Spleen (tissue), 11 donors: ENCODE results near the gene PPFIA1. TPM values are rescaled to one million over a fixed set of nuclear protein-coding genes. Genes with fewer than 3 reads are reported as not detected.

Experiments used
- DNase-seq: peaks from one replicate; pipeline ENCODE4 v3.0.0-alpha.2; 2020
- H3K27ac ChIP-seq, 8 donors: fragments of 200-600 bp; sonication (generic) in 7 of 8; 1 replicate in 4 of 8; 2 replicates in 4 of 8; pipeline versions ENCODE4 v1.5.0 to v1.8.0; 2016 to 2021; ENCODE audit warnings: inconsistent platforms in 4 of 8, mild to moderate bottlenecking in 4 of 8, moderate library complexity in 1 of 8
- H3K27me3 ChIP-seq, 7 donors: fragments of 200-600 bp; sonication (generic) in 6 of 7; replicated peaks in 1 of 7; 1 replicate in 4 of 7; 2 replicates in 3 of 7; pipeline versions ENCODE4 v1.5.0 to v1.8.0; 2016 to 2021; ENCODE audit warnings: inconsistent platforms in 3 of 7, mild to moderate bottlenecking in 1 of 7
- H3K36me3 ChIP-seq, 6 donors: fragments of 200-600 bp; sonication (generic) in 5 of 6; 1 replicate in 4 of 6; 2 replicates in 2 of 6; pipeline versions ENCODE4 v1.5.0 to v1.8.0; 2016 to 2021; ENCODE audit warnings: inconsistent platforms in 2 of 6
- H3K4me1 ChIP-seq, 6 donors: fragments of 200-600 bp; sonication (generic) in 5 of 6; 1 replicate in 3 of 6; 2 replicates in 3 of 6; pipeline versions ENCODE4 v1.5.0 to v1.8.0; 2016 to 2021; ENCODE audit warnings: inconsistent platforms in 3 of 6
- H3K4me3 ChIP-seq, 8 donors: fragments of 200-600 bp; sonication (generic) in 7 of 8; 1 replicate in 4 of 8; 2 replicates in 4 of 8; pipeline versions ENCODE4 v1.5.0 to v1.8.0; 2016 to 2021; ENCODE audit warnings: inconsistent platforms in 4 of 8, mild to moderate bottlenecking in 4 of 8, moderate library complexity in 2 of 8
- H3K9me3 ChIP-seq, 8 donors: fragments of 200-600 bp; sonication (generic) in 7 of 8; 1 replicate in 4 of 8; 2 replicates in 4 of 8; pipeline versions ENCODE4 v1.5.0 to v1.8.0; 2016 to 2021; ENCODE audit warnings: inconsistent platforms in 4 of 8
- POLR2A ChIP-seq, 3 donors: fragments of 450-650 bp; IDR thresholded peaks; one replicate each; pipeline ENCODE4 v1.5.1; 2017; ENCODE audit warnings: antibody characterized with exemption in 3 of 3, mild to moderate bottlenecking in 1 of 3
- POLR2AphosphoS5 ChIP-seq, 3 donors: sonication (generic); formaldehyde crosslinking; IDR thresholded peaks; one replicate each; pipeline ENCODE4 v1.5.1; 2017; ENCODE audit warnings: antibody characterized with exemption in 3 of 3
- WGBS, 5 donors: extraction: QIAGEN DNeasy Blood & Tissue Kit in 3 of 5; methylation state at CpG; one replicate each; pipeline versions ENCODE4 v1.1.5 to v1.1.7; 2013 to 2018; 5-methylcytosine and 5-hydroxymethylcytosine counted together
- intact Hi-C: fragments of 100-400 bp; cut with DNase I; formaldehyde crosslinking; loops from one replicate; pipeline ENCODE4 v1.15.0; 2023; ENCODE audit warnings: low total_unique reads
- polyA plus RNA-seq, 3 donors: library from polyadenylated mRNA; stranded (reverse); fragments of 200-250 nt; gene quantifications; one replicate each; pipeline ENCODE4 v1.2.1, GENCODE V29; 2013
- total RNA-seq, 7 donors: library from RNA; depleted of rRNA in 3 of 7; stranded (reverse); fragments of >200 nt in 3 of 7; fragmentation: NEBNext Ultra II Directional in 4 of 7; extraction: Animal tissue kit (Norgen Biotek cat#: 25700) in 4 of 7; gene quantifications; one replicate each; pipeline versions ENCODE4 v1.1.0 to v1.2.1, GENCODE V29; 2016 to 2021
- TF ChIP-seq, protein P1 (sequence below), 11 experiments: fragments of 200-600 bp in 7 of 11; fragments of 450-650 bp in 4 of 11; sonication (generic) in 4 of 11; IDR thresholded peaks in 8 of 11; conservative IDR thresholded peaks in 3 of 11; 1 replicate in 7 of 11; 2 replicates in 4 of 11; pipeline versions ENCODE4 v1.4.0 to v1.8.0; 2016 to 2021; ENCODE audit warnings: antibody characterized with exemption in 11 of 11, inconsistent platforms in 4 of 11, mild to moderate bottlenecking in 1 of 11
- donor health status: healthy with polysubstance abuse.
- donor health status: DM: no; HTN: no; CAD: no; lungs with moderate emphysema.
- donor health status: DM: no; HTN: no; CAD: no.
- donor health status: Bipolar disorder and iron deficiency.
- donor health status: healthy.
- donor health status: DM: no; HTN: no; CAD: no.
- donor health status: DM: yes; HTN: yes; CAD: no.

Gene PPFIA1
- total and polyA plus RNA-seq, 10 donors: 7.6 to 73.5 (median 55.0) TPM

DNA sequence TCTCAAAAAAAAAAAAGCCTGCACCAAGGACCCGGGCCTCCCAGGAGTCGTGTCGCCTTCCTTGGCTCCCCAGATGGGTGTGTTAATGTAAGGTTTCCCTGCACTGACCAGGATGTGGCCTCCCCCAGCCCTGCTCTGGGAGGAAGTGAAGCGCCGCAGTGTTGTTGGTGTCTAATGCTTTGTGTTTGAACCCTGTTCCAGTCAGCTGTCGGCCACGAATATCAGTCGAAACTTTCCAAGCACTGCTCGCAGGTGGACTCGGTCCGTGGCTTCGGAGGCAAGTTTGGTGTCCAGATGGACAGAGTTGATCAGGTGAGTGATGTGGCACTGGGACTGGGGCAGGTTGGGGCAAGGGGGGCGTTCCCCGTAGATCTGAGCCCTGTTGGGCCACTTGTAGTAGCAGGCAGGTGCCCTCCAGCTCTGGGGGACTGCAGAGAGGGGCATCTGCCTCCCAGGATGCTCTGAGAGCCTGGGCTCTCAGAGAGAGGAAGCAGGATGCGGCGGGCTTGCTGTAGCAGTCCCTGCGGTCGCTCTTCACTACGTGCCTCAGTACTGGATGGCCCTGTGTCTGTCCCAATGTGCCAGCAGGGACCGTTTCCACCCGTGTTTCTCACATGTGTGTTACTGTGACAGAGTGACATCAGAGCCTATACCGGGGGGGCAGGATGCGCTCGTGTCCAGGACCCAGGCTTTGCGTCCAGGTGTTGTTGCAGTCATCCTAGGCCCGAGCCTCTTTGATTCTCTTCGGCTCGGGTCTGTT is 144.0 kb downstream of the PPFIA1 start:
- Histone ChIP-seq H3K9me3 (no peaks in the 10 kb centered on the region), H3K4me1 (peaks cover 0 to 13% (median 0%) of the 10 kb centered on the region in 6 donors), H3K36me3 (peaks cover 0 to 100% (median 55%) of the 10 kb centered on the region in 6 donors), H3K4me3 (no peak overlapping the region), H3K27ac (no peak overlapping the region), H3K27me3 (peaks cover 0 to 89% (median 0%) of the 10 kb centered on the region in 7 donors)
- intact Hi-C loops: no loop called here
- no peak for DNase-seq
- TF ChIP-seq POLR2AphosphoS5 (IDR thresholded peaks at IDR 0.05) (no peak), POLR2A (IDR thresholded peaks at IDR 0.05) (no peak)
- TF ChIP-seq, protein P1, sequence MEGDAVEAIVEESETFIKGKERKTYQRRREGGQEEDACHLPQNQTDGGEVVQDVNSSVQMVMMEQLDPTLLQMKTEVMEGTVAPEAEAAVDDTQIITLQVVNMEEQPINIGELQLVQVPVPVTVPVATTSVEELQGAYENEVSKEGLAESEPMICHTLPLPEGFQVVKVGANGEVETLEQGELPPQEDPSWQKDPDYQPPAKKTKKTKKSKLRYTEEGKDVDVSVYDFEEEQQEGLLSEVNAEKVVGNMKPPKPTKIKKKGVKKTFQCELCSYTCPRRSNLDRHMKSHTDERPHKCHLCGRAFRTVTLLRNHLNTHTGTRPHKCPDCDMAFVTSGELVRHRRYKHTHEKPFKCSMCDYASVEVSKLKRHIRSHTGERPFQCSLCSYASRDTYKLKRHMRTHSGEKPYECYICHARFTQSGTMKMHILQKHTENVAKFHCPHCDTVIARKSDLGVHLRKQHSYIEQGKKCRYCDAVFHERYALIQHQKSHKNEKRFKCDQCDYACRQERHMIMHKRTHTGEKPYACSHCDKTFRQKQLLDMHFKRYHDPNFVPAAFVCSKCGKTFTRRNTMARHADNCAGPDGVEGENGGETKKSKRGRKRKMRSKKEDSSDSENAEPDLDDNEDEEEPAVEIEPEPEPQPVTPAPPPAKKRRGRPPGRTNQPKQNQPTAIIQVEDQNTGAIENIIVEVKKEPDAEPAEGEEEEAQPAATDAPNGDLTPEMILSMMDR (IDR thresholded peaks at IDR 0.05 in 8 of 11, conservative IDR thresholded peaks at IDR 0.05 in 3 of 11): no peak
- 90 to 95% (median 93%) methylated on average over 21 to 28 of the region's 28 CpGs for WGBS, 5 donors

DNA sequence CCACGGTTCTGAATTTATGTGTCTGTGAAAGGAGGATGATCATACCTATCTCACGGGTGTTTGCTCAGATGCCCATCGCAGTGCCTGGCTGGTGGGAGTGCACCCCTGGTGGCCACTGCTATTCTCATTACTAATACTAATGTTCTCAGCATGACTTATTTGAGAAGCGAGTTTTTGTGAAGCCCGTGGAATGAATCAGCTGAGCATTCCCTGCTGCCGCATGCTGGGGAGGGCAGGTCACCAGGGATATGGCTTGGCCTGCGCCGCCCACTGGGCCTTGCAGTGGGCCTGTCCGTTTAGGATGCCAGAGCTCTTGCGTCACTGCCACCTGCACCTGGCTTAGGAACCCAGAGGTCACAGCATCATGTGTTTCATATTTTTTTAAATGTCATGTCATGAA is 144.7 kb downstream of the PPFIA1 start:
- WGBS, 5 donors: 74 to 92% (median 83%) methylated on average over 10 of the region's 10 CpGs
- Histone ChIP-seq H3K4me3 (no peak overlapping the region), H3K27me3 (peaks cover 0 to 89% (median 0%) of the 10 kb centered on the region in 7 donors), H3K9me3 (no peaks in the 10 kb centered on the region), H3K27ac (no peak overlapping the region), H3K4me1 (peaks cover 0 to 13% (median 0%) of the 10 kb centered on the region in 6 donors), H3K36me3 (peaks cover 0 to 100% (median 55%) of the 10 kb centered on the region in 6 donors)
- intact Hi-C loops: no loop called here
- no peak for DNase-seq
- TF ChIP-seq POLR2AphosphoS5 (IDR thresholded peaks at IDR 0.05) (no peak), POLR2A (IDR thresholded peaks at IDR 0.05) (no peak)
- TF ChIP-seq, protein P1 (IDR thresholded peaks at IDR 0.05 in 8 of 11, conservative IDR thresholded peaks at IDR 0.05 in 3 of 11): no peak

DNA sequence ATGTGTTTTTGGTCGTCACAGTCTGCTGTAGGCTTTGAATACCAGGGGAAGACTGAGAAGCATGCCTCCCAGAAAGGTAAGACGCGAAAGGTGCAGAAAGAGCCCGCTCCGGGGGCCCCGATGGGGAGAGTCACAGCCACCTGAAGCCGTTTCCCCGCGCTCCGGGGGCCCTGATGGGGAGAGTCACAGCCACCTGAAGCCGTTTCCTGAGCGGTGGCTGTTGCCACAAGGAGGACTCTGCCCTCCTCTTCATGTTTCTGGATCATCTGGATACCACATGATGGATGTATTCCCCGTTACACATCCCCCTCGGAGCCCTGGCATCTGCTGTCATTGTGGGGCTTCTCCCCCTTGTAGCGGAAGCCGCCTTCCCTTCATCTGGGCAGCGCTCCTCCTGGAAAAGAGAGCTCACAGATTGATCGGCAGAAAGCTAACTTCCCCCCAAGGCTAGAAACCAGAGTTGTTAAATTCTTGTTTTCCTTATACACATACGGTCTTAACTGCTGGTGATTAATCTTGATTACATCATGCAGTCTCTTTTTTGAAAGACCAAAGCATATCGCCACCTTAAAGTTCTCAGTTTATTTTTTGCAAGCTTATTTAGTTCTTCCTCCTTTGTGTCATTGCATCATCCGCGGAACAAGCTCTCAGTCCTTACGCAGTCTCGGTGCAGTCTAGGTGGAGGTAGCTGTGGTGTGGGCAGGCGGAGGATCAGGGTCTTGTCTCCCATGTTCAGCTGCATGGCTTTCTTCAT is 145.3 kb downstream of the PPFIA1 start:
- WGBS, 5 donors: 42 to 69% (median 50%) methylated on average over 23 to 25 of the region's 25 CpGs

More for the DNA sequence above, 145.3 kb downstream of the PPFIA1 start:
- DNase-seq: no peak
- Histone ChIP-seq H3K9me3 (no peaks in the 10 kb centered on the region), H3K4me3 (no peak overlapping the region), H3K27ac (no peak overlapping the region), H3K4me1 (peaks cover 0 to 13% (median 0%) of the 10 kb centered on the region in 6 donors), H3K36me3 (peaks cover 0 to 100% (median 51%) of the 10 kb centered on the region in 6 donors), H3K27me3 (peaks cover 0 to 87% (median 0%) of the 10 kb centered on the region in 7 donors)
- TF ChIP-seq POLR2A (IDR thresholded peaks at IDR 0.05) (no peak), POLR2AphosphoS5 (IDR thresholded peaks at IDR 0.05) (no peak)
- TF ChIP-seq, protein P1 (IDR thresholded peaks at IDR 0.05 in 8 of 11, conservative IDR thresholded peaks at IDR 0.05 in 3 of 11): no peak
- intact Hi-C loops: no loop called here
